ENCODE data around the gene TNFRSF25. TPM values are rescaled to one million over a fixed set of nuclear protein-coding genes. Genes with fewer than 3 reads are reported as not detected.
"Not testable (repeated sequence)": the region's sequence is repeated elsewhere in the genome, so short reads cannot be mapped to it uniquely, and the experiment has no call there.

The TNFRSF25 gene
- total and polyA plus RNA-seq, 2 donors from 2014 or later: 7.6 to 13.8 TPM

DNA sequence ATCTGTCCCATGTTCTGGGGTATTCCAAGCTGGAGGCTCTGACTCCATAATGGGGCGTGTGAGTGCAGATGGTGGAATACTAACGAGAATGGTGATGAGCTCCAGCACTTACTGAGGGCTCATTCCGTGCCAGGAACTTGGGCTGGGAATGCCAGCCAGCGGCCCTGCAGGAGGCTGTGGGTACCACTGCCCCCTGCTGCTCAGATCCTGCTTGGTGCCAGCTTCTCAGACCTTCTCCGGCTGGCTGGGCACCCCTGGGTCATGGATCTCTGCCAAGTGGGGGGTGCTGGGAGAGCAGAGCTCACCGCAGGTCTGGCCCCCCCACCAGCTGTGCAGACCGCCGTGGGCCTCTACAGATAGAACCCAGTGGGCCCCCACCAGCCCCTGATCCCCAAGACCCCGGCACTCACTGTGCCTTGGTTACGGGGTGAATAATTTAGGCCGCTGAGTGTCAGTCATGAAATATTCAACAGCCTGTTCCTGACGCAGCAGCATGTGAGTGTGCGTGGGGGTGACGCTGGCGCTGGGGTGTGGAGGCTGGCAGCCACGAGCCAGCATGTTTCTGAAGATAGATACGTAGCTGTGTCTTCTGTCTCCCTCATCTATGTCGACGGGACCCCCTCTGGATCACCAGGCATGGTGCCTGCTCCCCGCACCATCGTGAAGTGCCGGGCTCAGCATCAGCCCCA, 28.8 kb downstream of the TNFRSF25 start:
- H3K9ac ChIP-seq (ENCODE audit: low read length in 3 of 3); FAIRE-seq; H3K27me3 ChIP-seq (ENCODE audit: control insufficient read depth, insufficient read depth, low read length); H3K36me3 ChIP-seq (ENCODE audit: control insufficient read depth in 2 of 3, insufficient read depth in 3 of 3, low read length in 3 of 3); H3K9me3 ChIP-seq (ENCODE audit: control insufficient read depth in 2 of 3, insufficient read depth in 1 of 3, low read length in 3 of 3); H3K4me3 ChIP-seq (ENCODE audit: low read length in 3 of 3); intact Hi-C loops (cut with DNase I): not testable (repeated sequence)
- TF ChIP-seq, protein P1, sequence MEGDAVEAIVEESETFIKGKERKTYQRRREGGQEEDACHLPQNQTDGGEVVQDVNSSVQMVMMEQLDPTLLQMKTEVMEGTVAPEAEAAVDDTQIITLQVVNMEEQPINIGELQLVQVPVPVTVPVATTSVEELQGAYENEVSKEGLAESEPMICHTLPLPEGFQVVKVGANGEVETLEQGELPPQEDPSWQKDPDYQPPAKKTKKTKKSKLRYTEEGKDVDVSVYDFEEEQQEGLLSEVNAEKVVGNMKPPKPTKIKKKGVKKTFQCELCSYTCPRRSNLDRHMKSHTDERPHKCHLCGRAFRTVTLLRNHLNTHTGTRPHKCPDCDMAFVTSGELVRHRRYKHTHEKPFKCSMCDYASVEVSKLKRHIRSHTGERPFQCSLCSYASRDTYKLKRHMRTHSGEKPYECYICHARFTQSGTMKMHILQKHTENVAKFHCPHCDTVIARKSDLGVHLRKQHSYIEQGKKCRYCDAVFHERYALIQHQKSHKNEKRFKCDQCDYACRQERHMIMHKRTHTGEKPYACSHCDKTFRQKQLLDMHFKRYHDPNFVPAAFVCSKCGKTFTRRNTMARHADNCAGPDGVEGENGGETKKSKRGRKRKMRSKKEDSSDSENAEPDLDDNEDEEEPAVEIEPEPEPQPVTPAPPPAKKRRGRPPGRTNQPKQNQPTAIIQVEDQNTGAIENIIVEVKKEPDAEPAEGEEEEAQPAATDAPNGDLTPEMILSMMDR (IDR thresholded peaks at IDR 0.05; ENCODE audit: borderline replicate concordance, extremely low read depth, insufficient read depth): peak; percentile 46
- peak overlapping the region; percentile 62 to 71 for H3K27ac ChIP-seq (ENCODE audit: low read depth in 2 of 2, low read length in 2 of 2)
- peak in 3 of 5 donors; percentile 52 to 89 (median 71) for DNase-seq
- peaks cover 0 to 11% (median 0%) of the 10 kb centered on the region in 3 donors for H3K4me1 ChIP-seq (ENCODE audit: control insufficient read depth in 2 of 3, insufficient read depth in 2 of 3, low read depth in 1 of 3, low read length in 3 of 3)

DNA sequence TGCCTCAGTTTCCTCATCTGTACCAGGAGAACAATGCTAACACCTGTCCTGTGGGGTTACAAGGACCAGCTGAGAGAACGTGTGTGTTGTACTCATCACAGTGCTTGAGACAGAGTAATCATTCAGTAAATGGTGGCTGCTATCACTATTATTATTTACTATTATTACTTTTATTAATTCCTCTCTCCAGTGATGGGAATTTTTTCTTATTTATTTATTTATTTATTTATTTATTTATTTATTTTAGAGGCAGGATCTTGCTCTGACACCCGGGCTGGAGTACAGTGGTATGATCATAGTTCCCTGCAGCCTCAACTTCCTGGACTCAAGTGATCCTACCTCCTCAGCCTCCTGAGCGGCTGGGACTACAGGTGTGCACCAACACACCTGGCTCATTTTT, 29.7 kb downstream of the TNFRSF25 start:
- H3K27ac ChIP-seq (ENCODE audit: low read depth in 2 of 2, low read length in 2 of 2); FAIRE-seq; DNase-seq: not testable (repeated sequence)

DNA sequence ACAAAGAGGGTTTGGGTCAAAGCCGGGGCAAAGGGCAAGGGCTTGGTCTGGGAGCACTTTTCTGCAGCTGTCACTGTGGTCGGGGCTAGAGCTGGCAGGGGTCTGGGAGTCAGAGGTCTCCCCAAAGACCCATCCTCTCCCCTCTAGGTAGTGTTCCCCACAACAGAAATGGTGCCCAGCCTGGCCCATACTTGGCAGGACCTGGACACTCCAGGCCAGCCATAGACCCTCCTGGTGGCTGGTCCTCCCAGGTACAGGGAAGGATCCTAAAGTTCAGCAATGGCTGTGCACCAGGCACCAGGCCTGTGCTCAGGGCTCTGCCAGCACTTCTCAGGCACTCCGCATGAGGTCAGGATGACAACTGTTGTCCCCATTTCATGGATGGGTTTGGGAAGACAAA, 30.4 kb downstream of the TNFRSF25 start:
- DNase-seq (no peak), FAIRE-seq (no peak)
- Histone ChIP-seq H3K36me3 (ENCODE audit: control insufficient read depth in 2 of 3, insufficient read depth in 3 of 3, low read length in 3 of 3) (no peaks in the 10 kb centered on the region), H3K9ac (ENCODE audit: low read length in 3 of 3) (no peak overlapping the region), H3K27me3 (ENCODE audit: control insufficient read depth, insufficient read depth, low read length) (no peaks in the 10 kb centered on the region), H3K27ac (ENCODE audit: low read depth in 2 of 2, low read length in 2 of 2) (no peak overlapping the region), H3K4me1 (ENCODE audit: control insufficient read depth in 2 of 3, insufficient read depth in 2 of 3, low read depth in 1 of 3, low read length in 3 of 3) (peaks cover 0 to 12% (median 0%) of the 10 kb centered on the region in 3 donors), H3K4me3 (ENCODE audit: low read length in 3 of 3) (no peak overlapping the region), H3K9me3 (ENCODE audit: control insufficient read depth in 2 of 3, insufficient read depth in 1 of 3, low read length in 3 of 3) (no peaks in the 10 kb centered on the region)
- TF ChIP-seq, protein P1 (IDR thresholded peaks at IDR 0.05; ENCODE audit: borderline replicate concordance, extremely low read depth, insufficient read depth): no peak
- intact Hi-C loops (cut with DNase I): no loop called here

More for the DNA sequence above, 29.7 kb downstream of the TNFRSF25 start:
- H3K36me3 ChIP-seq (ENCODE audit: control insufficient read depth in 2 of 3, insufficient read depth in 3 of 3, low read length in 3 of 3); H3K27me3 ChIP-seq (ENCODE audit: control insufficient read depth, insufficient read depth, low read length); intact Hi-C loops (cut with DNase I); H3K9me3 ChIP-seq (ENCODE audit: control insufficient read depth in 2 of 3, insufficient read depth in 1 of 3, low read length in 3 of 3); H3K9ac ChIP-seq (ENCODE audit: low read length in 3 of 3); H3K4me3 ChIP-seq (ENCODE audit: low read length in 3 of 3): not testable (repeated sequence)
- H3K4me1 ChIP-seq (ENCODE audit: control insufficient read depth in 2 of 3, insufficient read depth in 2 of 3, low read depth in 1 of 3, low read length in 3 of 3): peaks cover 0 to 11% (median 0%) of the 10 kb centered on the region in 3 donors

DNA sequence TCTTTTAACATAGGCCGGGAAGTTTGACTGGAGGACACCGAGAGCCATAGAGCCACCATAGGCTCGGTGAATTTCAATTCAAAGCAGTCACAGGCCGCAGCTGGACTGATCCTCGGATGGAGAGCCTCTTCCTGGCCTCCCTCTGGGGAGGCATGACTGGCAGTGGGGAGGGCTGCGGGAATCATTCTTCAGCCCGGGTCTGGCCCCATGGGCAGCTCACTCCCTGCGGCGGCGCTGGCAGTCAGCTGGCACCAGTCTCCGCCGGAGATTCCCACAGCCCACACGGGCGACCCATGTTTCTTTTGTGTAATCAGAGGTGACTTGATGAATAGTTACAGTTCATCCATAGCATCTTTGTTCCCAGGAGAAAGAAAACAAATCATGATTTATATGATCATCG, 30.8 kb downstream of the TNFRSF25 start:
- Histone ChIP-seq H3K4me1 (ENCODE audit: control insufficient read depth in 2 of 3, insufficient read depth in 2 of 3, low read depth in 1 of 3, low read length in 3 of 3) (peaks cover 0 to 12% (median 0%) of the 10 kb centered on the region in 3 donors), H3K27ac (ENCODE audit: low read depth in 2 of 2, low read length in 2 of 2) (no peak overlapping the region), H3K36me3 (ENCODE audit: control insufficient read depth in 2 of 3, insufficient read depth in 3 of 3, low read length in 3 of 3) (no peaks in the 10 kb centered on the region), H3K9me3 (ENCODE audit: control insufficient read depth in 2 of 3, insufficient read depth in 1 of 3, low read length in 3 of 3) (no peaks in the 10 kb centered on the region), H3K27me3 (ENCODE audit: control insufficient read depth, insufficient read depth, low read length) (no peaks in the 10 kb centered on the region), H3K9ac (ENCODE audit: low read length in 3 of 3) (no peak overlapping the region), H3K4me3 (ENCODE audit: low read length in 3 of 3) (no peak overlapping the region)
- FAIRE-seq (no peak), DNase-seq (no peak)
- intact Hi-C loops (cut with DNase I): no loop called here
- TF ChIP-seq, protein P1 (IDR thresholded peaks at IDR 0.05; ENCODE audit: borderline replicate concordance, extremely low read depth, insufficient read depth): no peak
